SHP77 (cell line): ENCODE measurements around the gene GPR15.
A peak's percentile ranks its signal among the peaks of the same experiment; 100 is the strongest.
"Not testable (repeated sequence)": the region's sequence is repeated elsewhere in the genome, so short reads cannot be mapped to it uniquely, and the experiment has no call there.

ENCODE experiments used
- DNase-seq, 2 experiments: peaks; one replicate each; lab custom pipeline; 2025; lab: John Stamatoyannopoulos, UW

Gene GPR15

DNA sequence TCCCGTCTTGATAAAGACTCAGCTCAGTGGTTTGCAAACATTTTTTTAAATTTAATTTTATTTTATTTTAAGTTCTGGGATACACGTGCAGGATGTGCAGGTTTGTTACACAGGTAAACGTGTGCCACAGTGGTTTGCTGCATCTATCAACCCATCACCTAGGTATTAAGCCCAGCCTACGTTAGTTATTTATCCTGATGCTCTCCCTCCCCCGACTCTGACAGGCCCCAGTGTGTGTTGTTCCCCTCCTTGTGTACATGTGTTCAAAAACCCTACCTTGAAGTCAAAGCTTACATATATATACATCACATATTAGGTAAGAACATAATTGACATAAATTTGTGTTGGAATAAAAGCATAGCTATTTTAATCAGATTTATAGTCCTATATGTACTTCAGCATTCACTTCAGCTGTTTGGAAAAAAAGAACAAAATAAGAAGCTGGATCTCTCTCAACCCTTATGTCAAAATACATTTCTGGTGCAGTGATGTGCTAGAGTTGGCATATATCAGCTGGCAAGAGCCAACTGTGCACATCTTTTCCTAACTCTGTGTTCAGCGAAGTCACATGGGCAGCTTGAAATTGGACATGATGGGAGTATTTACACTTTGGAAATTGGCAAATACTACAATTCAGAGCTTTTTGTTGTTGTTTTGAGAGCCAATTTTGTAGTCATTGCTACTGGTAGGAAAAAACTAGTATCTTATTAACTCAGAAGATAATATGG, 26.5 kb downstream of the GPR15 start:
- no peak for DNase-seq

DNA sequence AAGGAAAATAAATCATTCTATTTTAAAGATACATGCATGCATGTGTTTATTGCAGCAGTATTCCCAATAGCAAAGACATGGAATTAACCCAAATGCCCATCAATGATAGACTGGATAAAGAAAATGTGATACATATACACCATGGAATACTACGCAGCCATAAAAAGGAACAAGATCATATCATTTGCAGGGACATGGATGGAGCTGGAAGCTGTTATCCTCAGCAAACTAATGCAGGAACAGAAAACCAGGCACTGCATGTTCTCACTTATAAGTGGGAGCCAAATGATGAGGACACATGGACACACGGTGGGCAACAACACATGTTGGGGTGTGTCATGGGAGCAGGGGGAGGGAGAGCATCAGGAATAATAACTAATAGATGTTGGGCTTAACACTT, 28.0 kb downstream of the GPR15 start:
- DNase-seq = not testable (repeated sequence)

GRCh38 chr3:98560911-98561310, 29.1 kb downstream of the GPR15 start:
- DNase-seq = no peak

DNA sequence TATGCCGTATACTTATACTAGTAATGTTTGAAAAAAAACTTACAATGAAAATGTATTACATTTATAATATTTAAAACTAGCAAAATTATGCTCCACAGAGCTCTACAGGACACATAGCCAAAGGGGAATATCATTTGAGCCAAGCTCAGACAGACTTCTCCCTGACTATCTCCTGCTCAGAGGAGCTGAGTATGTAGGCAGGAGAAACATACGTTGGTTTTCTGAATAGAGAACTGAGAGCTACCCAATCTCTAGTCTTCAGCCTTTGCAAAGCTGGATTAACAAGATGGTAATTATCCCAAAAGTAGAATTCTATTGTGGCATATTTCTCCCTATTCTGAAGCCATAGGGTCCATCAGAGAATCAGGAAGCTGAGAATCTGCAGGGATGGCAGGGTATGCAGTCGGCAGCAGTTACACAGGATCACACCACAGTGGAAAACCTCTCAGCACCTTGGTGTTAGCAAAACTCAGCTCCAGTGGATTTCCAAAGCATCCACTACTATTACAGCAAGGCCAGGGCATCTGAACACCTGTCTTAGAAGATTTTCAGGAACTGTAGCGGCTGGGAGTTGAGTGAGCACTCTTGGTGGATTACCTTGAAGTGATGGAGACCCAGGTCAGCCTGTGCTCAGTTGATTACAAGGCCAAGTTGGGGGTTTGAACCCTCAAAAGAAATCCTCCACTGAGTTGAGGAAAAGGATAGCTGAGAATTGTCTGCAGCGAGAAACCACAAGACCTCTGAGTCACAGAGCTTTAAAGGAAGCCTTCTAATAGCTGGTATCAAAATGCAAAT, 30.1 kb downstream of the GPR15 start:
- no peak for DNase-seq

DNA sequence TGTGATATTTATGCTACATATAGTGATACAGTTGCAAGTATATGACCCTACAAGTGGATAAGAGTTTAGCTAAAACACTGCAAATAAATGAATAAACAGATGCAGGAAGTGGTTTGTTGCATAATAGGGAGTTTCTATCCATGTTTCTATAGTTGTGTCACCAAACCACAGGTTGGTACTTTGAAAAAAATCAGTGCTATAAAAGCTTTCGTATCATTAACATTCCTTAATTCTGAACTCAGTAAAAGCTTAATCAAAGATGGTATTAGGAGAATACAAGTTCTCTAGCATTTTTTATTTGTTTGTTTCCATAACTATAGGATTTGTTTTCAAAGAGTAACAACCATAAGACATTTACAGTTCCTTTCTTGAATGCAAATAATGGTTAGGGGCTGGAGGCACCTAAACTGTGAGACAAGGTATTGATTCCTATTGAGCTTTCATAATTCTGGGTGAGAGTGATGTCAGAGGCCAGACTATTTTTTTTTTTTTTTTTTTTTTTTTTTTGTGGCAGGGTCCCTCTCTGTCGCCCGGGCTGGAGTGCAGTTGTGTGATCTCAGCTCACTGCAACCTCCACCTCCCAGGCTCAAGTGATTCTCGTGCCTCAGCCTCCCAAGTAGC, 32.0 kb downstream of the GPR15 start:
- DNase-seq = no peak

DNA sequence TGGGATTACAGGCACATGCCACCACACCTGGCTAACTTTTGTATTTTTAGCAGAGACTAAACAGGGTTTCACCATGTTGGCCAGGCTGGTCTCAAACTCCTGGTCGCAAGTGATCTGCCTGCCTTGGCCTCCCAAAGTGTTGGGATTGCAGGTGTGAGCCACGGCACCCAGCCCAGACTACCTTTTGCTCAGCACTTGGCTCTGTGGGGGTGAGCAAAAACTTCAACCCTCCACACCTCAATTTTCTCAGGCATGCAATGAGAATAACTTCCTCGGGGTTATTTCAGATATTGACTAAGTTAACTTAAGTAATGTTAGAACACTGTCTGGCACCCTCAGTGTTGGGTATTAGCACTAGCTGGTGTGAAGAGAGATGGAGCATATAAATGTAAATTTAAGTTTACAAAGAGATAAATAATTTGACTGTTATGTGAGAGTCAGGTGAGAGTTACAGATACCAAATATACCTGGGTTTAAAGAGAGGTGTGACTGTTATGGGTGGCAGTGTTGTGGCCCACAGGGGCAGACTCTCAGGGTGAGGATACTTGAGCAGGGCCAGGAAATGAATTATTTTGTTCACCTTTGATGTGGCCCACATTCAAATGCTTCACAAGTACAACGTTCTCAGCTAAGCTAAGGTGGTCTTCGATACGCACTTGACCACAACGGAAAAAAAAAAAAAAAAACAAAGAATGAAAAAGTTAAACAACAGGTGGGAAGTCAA, 32.7 kb downstream of the GPR15 start:
- no peak for DNase-seq

- peak in 1 of 2 experiments; percentile 8 for DNase-seq
These were observed 33.5 kb downstream of the GPR15 start for GRCh38 chr3:98565237-98565643.

GRCh38 chr3:98565843-98566242, 34.1 kb downstream of the GPR15 start:
- no peak for DNase-seq

DNA sequence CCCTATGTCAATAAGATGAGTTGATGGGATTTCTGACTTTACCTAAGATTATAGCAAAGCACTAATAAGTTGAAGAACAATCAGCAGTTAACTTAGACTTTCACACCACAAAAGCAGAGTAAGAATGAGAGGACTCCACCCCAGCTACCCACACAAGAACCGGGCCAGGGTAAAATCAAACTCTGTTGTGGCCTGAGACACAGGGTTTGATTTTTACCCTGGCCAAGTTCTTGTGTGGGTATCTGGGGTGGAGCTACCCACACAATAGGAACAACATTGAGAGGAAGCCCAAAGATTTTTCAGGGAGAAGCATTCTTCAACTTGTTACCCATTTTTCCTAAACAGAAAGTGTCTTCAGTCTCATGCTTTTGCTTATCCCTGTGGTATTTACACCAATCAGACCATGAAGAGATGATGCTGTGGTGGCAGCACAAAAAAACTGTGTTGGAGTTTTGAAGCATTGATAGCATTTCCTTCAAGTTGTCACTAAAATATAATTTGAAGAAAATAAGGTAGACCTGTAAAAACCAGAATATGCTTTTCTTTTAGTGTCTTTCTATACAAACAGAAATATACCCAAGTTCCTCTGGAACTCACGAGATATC, 36.0 kb downstream of the GPR15 start:
- DNase-seq = no peak

DNA sequence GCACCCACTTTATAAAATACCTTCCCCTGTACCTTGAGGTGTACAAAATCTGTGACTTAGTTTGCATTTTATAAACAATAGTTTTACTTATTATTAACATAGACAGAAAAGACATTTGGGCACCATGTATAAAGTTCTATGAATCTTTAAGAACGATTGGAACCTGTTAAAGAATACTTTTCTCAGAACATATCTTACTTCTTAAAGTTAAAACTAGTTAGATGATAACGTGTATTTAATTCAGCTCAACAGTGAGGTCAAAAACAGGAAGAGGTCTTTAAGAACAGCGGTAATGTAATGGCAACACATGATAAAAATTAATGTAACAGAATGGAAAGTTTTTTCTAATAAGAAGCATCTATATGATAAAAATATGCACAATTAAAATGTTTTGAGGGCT, 36.6 kb downstream of the GPR15 start:
- DNase-seq = no peak

DNA sequence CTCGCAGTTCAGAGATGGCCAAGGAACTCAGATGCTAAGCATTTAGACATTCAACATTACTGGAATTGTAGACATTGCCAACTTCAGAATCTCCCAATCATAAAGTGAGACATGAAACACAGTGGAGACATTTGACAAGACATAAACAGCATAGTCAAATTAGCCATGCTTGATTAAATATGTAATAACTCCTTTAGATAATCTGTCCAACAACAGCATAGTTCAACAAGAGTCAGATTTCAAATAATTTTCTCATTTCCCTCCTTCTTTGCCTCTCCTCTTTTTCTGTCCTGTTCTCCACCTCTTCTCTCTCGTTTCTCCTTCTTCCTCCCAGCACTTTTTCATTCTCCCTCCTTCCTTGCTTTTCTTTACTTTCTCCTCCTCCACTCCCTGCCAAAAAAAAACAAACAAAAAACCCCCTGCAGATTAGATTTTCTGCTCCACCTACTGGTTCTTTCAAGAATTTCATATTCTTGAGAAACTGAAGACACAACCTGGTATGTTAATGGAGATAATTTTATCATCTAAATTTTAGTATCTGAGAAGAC, 41.5 kb downstream of the GPR15 start:
- peak in 1 of 2 experiments; percentile 14 for DNase-seq

DNA sequence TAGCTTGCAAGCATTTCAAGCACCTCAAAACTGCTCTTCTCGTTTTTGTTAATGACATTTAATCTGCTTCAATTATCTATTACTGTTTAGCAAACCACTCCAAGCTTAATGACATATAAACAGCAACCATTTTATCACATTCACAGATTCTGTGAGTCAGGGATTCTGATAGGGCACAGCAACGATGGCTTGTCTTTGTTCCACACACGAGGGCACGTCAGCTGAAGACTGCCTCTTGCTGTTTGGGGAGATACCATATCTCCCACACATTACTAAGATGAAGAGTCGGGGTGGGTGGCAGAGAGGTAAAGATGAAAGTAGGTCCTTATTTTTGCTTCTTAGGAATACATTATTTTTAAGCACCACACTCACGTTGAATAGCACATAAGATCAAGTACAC, 42.4 kb downstream of the GPR15 start:
- no peak for DNase-seq

- DNase-seq = no peak
These were observed 45.6 kb downstream of the GPR15 start for GRCh38 chr3:98577178-98577895.

- DNase-seq = no peak
These were observed 48.9 kb downstream of the GPR15 start for GRCh38 chr3:98580401-98581386.

- no peak for DNase-seq
These were observed 49.7 kb downstream of the GPR15 start for GRCh38 chr3:98581474-98581873.

- DNase-seq = no peak
These were observed 50.3 kb downstream of the GPR15 start for GRCh38 chr3:98582042-98582441.

GRCh38 chr3:98583766-98584165, 52.0 kb downstream of the GPR15 start:
- no peak for DNase-seq
